K562 (cell line): ENCODE measurements around the gene ADORA2A. TPM values are rescaled to one million over a fixed set of nuclear protein-coding genes. Genes with fewer than 3 reads are reported as not detected.

Experiments
- ZNF318 ChIP-seq, 2 experiments: fragments of 450-650 bp; IDR thresholded peaks; 2 replicates each; pipeline ENCODE4 v1.6.1; 2016; ENCODE audit warnings: mild to moderate bottlenecking in 2 of 2, borderline replicate concordance in 1 of 2, low read depth in 1 of 2, moderate library complexity in 1 of 2
- polyA plus RNA-seq, 8 experiments: library from polyadenylated mRNA; depleted of rRNA in 4 of 8; stranded (reverse) in 5 of 8; unstranded in 3 of 8; fragments of >200 nt; fragmentation: Nextera tagmentation in 2 of 8; fragmentation: Illumina TruSeq in 1 of 8; extraction: Ambion mirVana in 2 of 8; extraction: Trizol in 1 of 8; gene quantifications; 2 replicates each; pipeline versions ENCODE4 v1.2.1 to v1.2.3, GENCODE V29; 2011 to 2014; ENCODE audit warnings: inconsistent platforms in 1 of 8, missing spikeins in 1 of 8
- total RNA-seq, 7 experiments: library from RNA; depleted of rRNA in 6 of 7; stranded (reverse); fragments of >200 nt in 6 of 7; fragmentation: Illumina TruSeq in 2 of 7; extraction: Trizol in 2 of 7; gene quantifications; 2 replicates each; pipeline versions ENCODE4 v1.2.1 to v1.2.3, GENCODE V29; 2011 to 2021; ENCODE audit warnings: low replicate concordance in 1 of 7

The ADORA2A gene
- total and polyA plus RNA-seq, 9 of the 15 experiments (the other 6 are each of a cell fraction or from before 2014, with no cell fraction given) = 0.15 to 2.1 (median 0.66) TPM; not detected in 2

GRCh38 chr22:24431309-24432034, 4.1 kb downstream of the ADORA2A start (continued):
- no peak for TF ChIP-seq ZNF318 (IDR thresholded peaks at IDR 0.05; ENCODE audit: borderline replicate concordance in 1 of 2, low read depth in 1 of 2)
